ENCODE data around the gene PDE4B. TPM values are rescaled to one million over a fixed set of nuclear protein-coding genes. Genes with fewer than 3 reads are reported as not detected.

The PDE4B gene
- total and polyA plus RNA-seq, 10 of the 15 experiments (the other 5 are each of a cell fraction or from before 2014, with no cell fraction given): 3.0 to 13.2 (median 5.7) TPM

GRCh38 chr1:65818966-65819365 lies 26.3 kb downstream of the PDE4B start:
- ATAC-seq (no peak), FAIRE-seq (no peak), DNase-seq (ENCODE audit: low read depth, low spot score) (no peak)
- Histone ChIP-seq H3K27me3 (replicated peaks in 1 of 2; ENCODE audit: control insufficient read depth in 2 of 2, insufficient read depth in 2 of 2, low read length in 1 of 2) (no peaks in the 10 kb centered on the region), H3K4me1 (ENCODE audit: control insufficient read depth, insufficient read depth, low read length) (no peaks in the 10 kb centered on the region), H3K79me2 (ENCODE audit: control insufficient read depth, insufficient read depth, low read length) (no peaks in the 10 kb centered on the region), H3K36me3 (ENCODE audit: control insufficient read depth in 2 of 2, insufficient read depth in 2 of 2, low read length in 1 of 2) (no peaks in the 10 kb centered on the region), H4K20me1 (ENCODE audit: control insufficient read depth, insufficient read depth) (no peaks in the 10 kb centered on the region), H2AFZ (ENCODE audit: control insufficient read depth, low read depth, low read length) (no peak overlapping the region), H3K9ac (ENCODE audit: control insufficient read depth, insufficient read depth, low read length) (no peak overlapping the region), H3K4me2 (ENCODE audit: control insufficient read depth, insufficient read depth) (no peak overlapping the region), H3K9me3 (replicated peaks; ENCODE audit: control insufficient read depth, insufficient read depth, low read length) (no peaks in the 10 kb centered on the region), H3K4me3 (no peak overlapping the region), H3K27ac (ENCODE audit: control insufficient read depth, insufficient read depth) (no peak overlapping the region)
- ChIA-PET RAD21 (ENCODE audit: unreplicated experiment) (no interaction called here), SMC1A (ENCODE audit: uncharacterized antibody, unreplicated experiment) (no interaction called here), POLR2A (interaction anchor here (0.6 kb wide), 1 partner anchor 23 kb away, joined by 3 read pairs; no protein-coding TSS in a partner anchor), CTCF (no interaction called here)
- in situ Hi-C loops (cut with MboI): no loop called here
- TF ChIP-seq CTCF (IDR thresholded peaks at IDR 0.05 in 2 of 3, conservative IDR thresholded peaks at IDR 0.05 in 1 of 3; ENCODE audit: control insufficient read depth in 2 of 3, extremely low read depth in 1 of 3, insufficient read depth in 1 of 3, low read depth in 3 of 3, low read length in 3 of 3): no peak
- intact Hi-C loops (cut with micrococcal nuclease; ENCODE audit: unreplicated experiment): loop anchor here (10.0 kb wide), 3 partner anchors 426 to 626 kb away; no protein-coding TSS in a partner anchor
- BruUV-seq (replicated peaks): no TSS peak
- WGBS (ENCODE audit: insufficient coverage, insufficient replicate concordance, low lambda C conversion rate, missing lambda C conversion rate): 0% methylated on average over 1 of the region's 1 CpG

- intact Hi-C loops (cut with micrococcal nuclease; ENCODE audit: unreplicated experiment): no loop called here
- whole genome bisulfite sequencing (ENCODE audit: insufficient coverage, insufficient replicate concordance, low lambda C conversion rate, missing lambda C conversion rate): 93% methylated on average over 1 of the region's 1 CpG
- no peak overlapping the region for H3K9ac ChIP-seq (ENCODE audit: control insufficient read depth, insufficient read depth, low read length)
- DNase-seq (ENCODE audit: low read depth, low spot score): no peak
- no peaks in the 10 kb centered on the region for H3K4me1 ChIP-seq (ENCODE audit: control insufficient read depth, insufficient read depth, low read length)
- TF ChIP-seq BCLAF1 (IDR thresholded peaks at IDR 0.05) (no peak), IRF3 (IDR thresholded peaks at IDR 0.05) (no peak)
- H3K4me3 ChIP-seq: no peak overlapping the region
- no peak overlapping the region for H2AFZ ChIP-seq (ENCODE audit: control insufficient read depth, low read depth, low read length)
- H4K20me1 ChIP-seq (ENCODE audit: control insufficient read depth, insufficient read depth): no peaks in the 10 kb centered on the region
- RAD21 ChIA-PET (ENCODE audit: unreplicated experiment): no interaction called here
- H3K36me3 ChIP-seq (ENCODE audit: control insufficient read depth in 2 of 2, insufficient read depth in 2 of 2, low read length in 1 of 2): no peaks in the 10 kb centered on the region
- H3K27me3 ChIP-seq (replicated peaks in 1 of 2; ENCODE audit: control insufficient read depth in 2 of 2, insufficient read depth in 2 of 2, low read length in 1 of 2): no peaks in the 10 kb centered on the region
- POLR2A ChIA-PET: no interaction called here
- H3K27ac ChIP-seq (ENCODE audit: control insufficient read depth, insufficient read depth): no peak overlapping the region
- H3K9me3 ChIP-seq (replicated peaks; ENCODE audit: control insufficient read depth, insufficient read depth, low read length): no peaks in the 10 kb centered on the region
- SMC1A ChIA-PET (ENCODE audit: uncharacterized antibody, unreplicated experiment): interaction anchor here (2.0 kb wide), 1 partner anchor 9 kb away, joined by 9 read pairs; no protein-coding TSS in a partner anchor
- H3K79me2 ChIP-seq (ENCODE audit: control insufficient read depth, insufficient read depth, low read length): no peaks in the 10 kb centered on the region
- H3K4me2 ChIP-seq (ENCODE audit: control insufficient read depth, insufficient read depth): no peak overlapping the region
- CTCF ChIA-PET: no interaction called here
- no peak for ATAC-seq
- in situ Hi-C loops (cut with MboI): no loop called here
- no peak for FAIRE-seq
- BruUV-seq (replicated peaks): no TSS peak
These were observed 28.3 kb downstream of the PDE4B start for GRCh38 chr1:65820983-65821382.

Measured in GM12878 (cell line).